DND-41 (cell line): ENCODE measurements around the gene SLC25A43.

ENCODE experiments used
- ATAC-seq: fragments of 200-7000 bp; cut with Tn5 transposase; 3 replicates; pipeline ENCODE4 v1.9.1; 2021; ENCODE audit warnings: low read depth; ENCODE audit not compliant: insufficient read depth
- DNase-seq: peaks from one replicate; pipeline ENCODE4 v3.0.0-alpha.2; 2020
- H2AFZ ChIP-seq: 2 replicates; pipeline ENCODE4 v1.6.0; 2012; ENCODE audit warnings: low read depth, low read length
- H3K27ac ChIP-seq: 2 replicates; pipeline ENCODE4 v1.5.1; 2012; ENCODE audit warnings: low read length, inconsistent platforms
- H3K27me3 ChIP-seq: fragments of 200-600 bp; sonication (generic); 2 replicates; pipeline ENCODE4 v1.6.0; 2012; ENCODE audit warnings: low read length, mild to moderate bottlenecking, inconsistent platforms; ENCODE audit not compliant: insufficient read depth, poor library complexity
- H3K36me3 ChIP-seq: 2 replicates; pipeline ENCODE4 v1.5.1; 2012; ENCODE audit warnings: low read length, inconsistent platforms; ENCODE audit not compliant: insufficient read depth
- H3K4me1 ChIP-seq: 2 replicates; pipeline ENCODE4 v1.5.1; 2012; ENCODE audit warnings: mild to moderate bottlenecking, low read length; ENCODE audit not compliant: insufficient read depth
- H3K4me2 ChIP-seq: 2 replicates; pipeline ENCODE4 v1.6.0; 2012; ENCODE audit warnings: mild to moderate bottlenecking, moderate library complexity, low read length, inconsistent platforms; ENCODE audit not compliant: insufficient read depth
- H3K4me3 ChIP-seq, 2 experiments: fragments of 200-600 bp in 1 of 2; shearing (Covaris generic) in 1 of 2; 2 replicates each; pipeline ENCODE4 v1.5.1; 2012 to 2016; ENCODE audit warnings: inconsistent platforms in 2 of 2, low read length in 2 of 2, mild to moderate bottlenecking in 2 of 2, low read depth in 1 of 2, moderate library complexity in 1 of 2
- H3K79me2 ChIP-seq: 2 replicates; pipeline ENCODE4 v1.6.0; 2012; ENCODE audit warnings: low read length, inconsistent platforms; ENCODE audit not compliant: insufficient read depth
- H3K9ac ChIP-seq: 2 replicates; pipeline ENCODE4 v1.6.0; 2012; ENCODE audit warnings: low read depth, mild to moderate bottlenecking, inconsistent platforms, low read length, moderate library complexity
- H3K9me3 ChIP-seq: 2 replicates; pipeline ENCODE4 v1.5.1; 2012; ENCODE audit warnings: low read length, moderate library complexity, mild to moderate bottlenecking, inconsistent platforms; ENCODE audit not compliant: insufficient read depth, severe bottlenecking
- H4K20me1 ChIP-seq: 2 replicates; pipeline ENCODE4 v1.6.0; 2012; ENCODE audit warnings: low read length; ENCODE audit not compliant: insufficient read depth
- EZH2 ChIP-seq: IDR thresholded peaks from 3 replicates; pipeline ENCODE4 v1.6.1; 2012; ENCODE audit warnings: borderline replicate concordance, low read depth, mild to moderate bottlenecking, moderate library complexity, low read length, inconsistent platforms; ENCODE audit not compliant: severe bottlenecking
- TF ChIP-seq, protein P1 (sequence below): IDR thresholded peaks from 2 replicates; pipeline ENCODE4 v1.5.1; 2012; ENCODE audit warnings: borderline replicate concordance, low read length, moderate library complexity, mild to moderate bottlenecking; ENCODE audit not compliant: poor library complexity, severe bottlenecking; ENCODE audit errors: extremely low read depth

The SLC25A43 gene

DNA sequence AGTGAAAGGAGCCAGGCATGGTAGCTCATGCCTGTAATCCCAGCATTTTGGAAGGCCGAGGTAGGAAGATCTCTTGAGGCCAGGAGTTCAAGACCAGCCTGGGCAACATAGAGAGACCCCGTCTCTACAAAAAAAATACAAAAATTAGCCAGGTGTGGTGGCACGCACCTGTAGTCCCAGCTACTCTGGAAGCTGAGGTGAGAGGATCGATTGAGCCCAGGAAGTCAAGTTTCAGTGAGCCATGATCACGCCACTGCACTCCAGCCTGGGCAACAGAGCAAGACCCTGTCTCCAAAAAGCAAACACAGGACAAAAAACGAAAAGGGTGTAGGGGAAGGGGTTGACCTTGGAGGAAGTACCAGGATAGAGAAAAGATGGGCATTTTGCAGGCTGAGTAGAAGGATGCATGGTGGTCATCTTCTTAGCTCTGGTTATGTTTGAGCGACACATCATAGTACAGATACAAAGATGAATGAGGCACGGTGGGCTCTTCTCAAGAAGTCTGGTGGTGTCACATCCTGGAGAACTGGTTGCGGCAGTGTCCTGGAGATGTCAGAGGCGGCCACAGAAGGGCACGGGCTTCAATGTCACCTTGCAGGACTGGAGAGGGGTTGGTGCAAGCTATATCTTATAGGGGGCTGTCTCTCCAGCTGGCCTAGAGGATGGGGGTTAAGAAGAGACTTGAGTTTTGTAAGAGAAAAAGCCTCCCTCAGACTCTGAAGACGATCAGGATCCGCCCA is 101.1 kb downstream of the SLC25A43 start:
- H4K20me1 ChIP-seq: no peaks in the 10 kb centered on the region
- H3K9ac ChIP-seq: no peak overlapping the region
- no peaks in the 10 kb centered on the region for H3K27me3 ChIP-seq
- H3K9me3 ChIP-seq: no peaks in the 10 kb centered on the region
- no peak for DNase-seq
- no peaks in the 10 kb centered on the region for H3K36me3 ChIP-seq
- ATAC-seq: no peak
- no peaks in the 10 kb centered on the region for H3K79me2 ChIP-seq
- no peak overlapping the region for H3K4me3 ChIP-seq
- H3K4me2 ChIP-seq: no peak overlapping the region
- no peak overlapping the region for H3K27ac ChIP-seq
- no peak for TF ChIP-seq EZH2
- TF ChIP-seq, protein P1, sequence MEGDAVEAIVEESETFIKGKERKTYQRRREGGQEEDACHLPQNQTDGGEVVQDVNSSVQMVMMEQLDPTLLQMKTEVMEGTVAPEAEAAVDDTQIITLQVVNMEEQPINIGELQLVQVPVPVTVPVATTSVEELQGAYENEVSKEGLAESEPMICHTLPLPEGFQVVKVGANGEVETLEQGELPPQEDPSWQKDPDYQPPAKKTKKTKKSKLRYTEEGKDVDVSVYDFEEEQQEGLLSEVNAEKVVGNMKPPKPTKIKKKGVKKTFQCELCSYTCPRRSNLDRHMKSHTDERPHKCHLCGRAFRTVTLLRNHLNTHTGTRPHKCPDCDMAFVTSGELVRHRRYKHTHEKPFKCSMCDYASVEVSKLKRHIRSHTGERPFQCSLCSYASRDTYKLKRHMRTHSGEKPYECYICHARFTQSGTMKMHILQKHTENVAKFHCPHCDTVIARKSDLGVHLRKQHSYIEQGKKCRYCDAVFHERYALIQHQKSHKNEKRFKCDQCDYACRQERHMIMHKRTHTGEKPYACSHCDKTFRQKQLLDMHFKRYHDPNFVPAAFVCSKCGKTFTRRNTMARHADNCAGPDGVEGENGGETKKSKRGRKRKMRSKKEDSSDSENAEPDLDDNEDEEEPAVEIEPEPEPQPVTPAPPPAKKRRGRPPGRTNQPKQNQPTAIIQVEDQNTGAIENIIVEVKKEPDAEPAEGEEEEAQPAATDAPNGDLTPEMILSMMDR: no peak
- no peaks in the 10 kb centered on the region for H3K4me1 ChIP-seq
- no peak overlapping the region for H2AFZ ChIP-seq

GRCh38 chrX:119501511-119502148 is 102.5 kb downstream of the SLC25A43 start:
- DNase-seq: no peak
- TF ChIP-seq, protein P1: no peak
- no peak for TF ChIP-seq EZH2
- no peaks in the 10 kb centered on the region for H4K20me1 ChIP-seq
- no peaks in the 10 kb centered on the region for H3K4me1 ChIP-seq
- no peak overlapping the region for H3K27ac ChIP-seq
- no peak overlapping the region for H2AFZ ChIP-seq
- no peak for ATAC-seq
- H3K4me2 ChIP-seq: no peak overlapping the region
- H3K79me2 ChIP-seq: no peaks in the 10 kb centered on the region
- no peak overlapping the region for H3K4me3 ChIP-seq
- H3K9ac ChIP-seq: no peak overlapping the region
- H3K36me3 ChIP-seq: no peaks in the 10 kb centered on the region
- no peaks in the 10 kb centered on the region for H3K27me3 ChIP-seq
- no peaks in the 10 kb centered on the region for H3K9me3 ChIP-seq

DNA sequence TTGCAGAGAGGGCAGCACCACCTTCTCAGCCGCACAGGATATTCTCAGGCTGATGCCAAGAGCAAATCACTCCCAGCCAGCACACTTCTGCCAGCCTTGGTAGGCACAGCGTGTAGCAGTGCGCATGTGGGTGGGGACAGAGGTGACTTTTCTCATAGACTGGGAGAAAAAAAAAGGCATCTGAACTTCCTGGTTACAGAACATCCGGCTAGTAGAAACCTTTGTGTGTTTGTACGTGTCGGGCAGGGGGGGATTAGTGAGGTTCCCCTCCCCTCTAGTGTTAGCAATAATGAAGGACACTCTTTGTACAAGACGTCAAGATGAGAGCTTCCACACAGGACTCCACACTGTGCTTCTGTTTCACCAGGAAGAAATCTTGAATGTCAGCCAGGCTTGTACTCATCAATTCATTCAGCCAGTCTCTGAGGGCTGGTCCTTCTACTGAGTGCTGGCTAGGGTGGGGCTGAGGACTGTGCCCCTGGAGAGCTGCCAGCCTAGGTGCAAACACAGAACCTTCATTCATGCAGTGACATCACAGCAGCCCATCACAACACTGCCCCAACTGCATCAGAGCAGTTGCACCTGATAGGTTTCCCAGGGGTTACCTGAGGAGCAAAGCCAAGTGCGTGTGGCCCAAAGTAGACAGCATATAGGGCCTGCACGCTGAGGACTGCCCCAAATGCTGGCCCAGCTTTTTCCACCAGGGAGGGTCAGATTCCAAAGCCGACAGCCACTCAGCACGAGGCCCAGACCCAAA is 103.8 kb downstream of the SLC25A43 start:
- no peak for TF ChIP-seq EZH2
- TF ChIP-seq, protein P1: no peak
- Histone ChIP-seq H3K27me3 (no peaks in the 10 kb centered on the region), H4K20me1 (no peaks in the 10 kb centered on the region), H3K4me3 (no peak overlapping the region), H3K79me2 (no peaks in the 10 kb centered on the region), H3K9me3 (no peaks in the 10 kb centered on the region), H3K4me2 (no peak overlapping the region), H3K9ac (no peak overlapping the region), H3K4me1 (no peaks in the 10 kb centered on the region), H3K36me3 (no peaks in the 10 kb centered on the region), H2AFZ (no peak overlapping the region), H3K27ac (no peak overlapping the region)
- ATAC-seq (no peak), DNase-seq (no peak)
